Dendritic cell treated with granulocyte-macrophage colony-stimulating factor and Interleukin-4, amounts not matched to agents 40 ng/mL and 50 ng/mL, for 4 days (primary cell): ENCODE measurements around the gene SRRM1.
"Not testable (repeated sequence)": the region's sequence is repeated elsewhere in the genome, so short reads cannot be mapped to it uniquely, and the experiment has no call there.

Source experiments
- H3K27ac Mint-ChIP-seq: one replicate; pipeline ENCODE4 v1.8.0; 2022; ENCODE audit warnings: mild to moderate bottlenecking, mixed read lengths
- H3K27me3 Mint-ChIP-seq: one replicate; pipeline ENCODE4 v1.8.0; 2022; ENCODE audit warnings: mild to moderate bottlenecking, mixed read lengths
- H3K36me3 Mint-ChIP-seq: one replicate; pipeline ENCODE4 v1.8.0; 2022; ENCODE audit warnings: low read depth, mixed read lengths
- H3K4me1 Mint-ChIP-seq: one replicate; pipeline ENCODE4 v1.8.0; 2022; ENCODE audit warnings: low read depth, mixed read lengths
- H3K4me3 Mint-ChIP-seq: one replicate; pipeline ENCODE4 v1.8.0; 2022; ENCODE audit warnings: mild to moderate bottlenecking, moderate library complexity, mixed read lengths
- H3K9me3 Mint-ChIP-seq: one replicate; pipeline ENCODE4 v1.8.0; 2022; ENCODE audit warnings: mixed read lengths
- intact Hi-C: fragments of 100-400 bp; cut with micrococcal nuclease; formaldehyde crosslinking; loops from one replicate; pipeline ENCODE4 v1.15.0; 2022

Gene SRRM1

GRCh38 chr1:24659166-24659904 is 16.2 kb downstream of the SRRM1 start:
- no peaks in the 10 kb centered on the region for H3K9me3 Mint-ChIP-seq
- no peaks in the 10 kb centered on the region for H3K4me1 Mint-ChIP-seq
- H3K4me3 Mint-ChIP-seq, result no peak overlapping the region
- H3K27me3 Mint-ChIP-seq, result no peaks in the 10 kb centered on the region
- no peak overlapping the region for H3K27ac Mint-ChIP-seq
- peaks cover 100% of the 10 kb centered on the region for H3K36me3 Mint-ChIP-seq
- intact Hi-C loops, result no loop called here

DNA sequence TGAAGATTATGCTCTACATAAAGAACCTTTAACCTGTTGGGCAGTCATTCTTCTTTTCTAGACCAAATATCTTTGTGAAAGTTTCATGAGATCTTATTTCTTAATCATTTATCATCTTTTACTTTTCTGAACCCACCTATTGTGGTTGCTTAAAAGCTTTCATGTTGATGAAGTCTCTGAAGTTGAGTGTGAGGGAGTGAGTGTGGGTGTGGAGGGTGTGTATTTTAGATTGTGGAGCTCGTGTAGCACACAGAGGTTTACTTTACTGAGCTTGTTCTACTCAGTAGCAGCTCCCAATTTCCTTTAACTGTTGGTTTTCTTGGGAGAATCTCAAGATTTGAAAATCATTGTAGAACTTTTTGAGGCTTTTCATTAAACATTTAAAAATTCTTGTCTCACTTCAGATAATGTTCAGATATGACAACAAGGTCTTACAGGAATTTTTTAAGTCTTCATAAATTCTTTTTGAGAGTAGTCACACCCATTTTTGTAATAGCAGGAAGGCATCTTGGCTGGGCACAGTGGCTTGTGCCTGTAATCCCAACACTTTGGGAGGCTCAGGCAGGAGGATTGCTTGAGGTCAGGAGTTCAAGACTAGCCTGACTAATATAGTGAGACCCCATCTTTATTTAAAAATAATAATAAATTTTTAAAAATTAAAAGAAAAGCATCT is 17.0 kb downstream of the SRRM1 start:
- Mint-ChIP-seq H3K4me1 (no peaks in the 10 kb centered on the region), H3K27ac (no peak overlapping the region), H3K9me3 (no peaks in the 10 kb centered on the region), H3K36me3 (peaks cover 100% of the 10 kb centered on the region), H3K4me3 (no peak overlapping the region), H3K27me3 (no peaks in the 10 kb centered on the region)
- intact Hi-C loops, result no loop called here

DNA sequence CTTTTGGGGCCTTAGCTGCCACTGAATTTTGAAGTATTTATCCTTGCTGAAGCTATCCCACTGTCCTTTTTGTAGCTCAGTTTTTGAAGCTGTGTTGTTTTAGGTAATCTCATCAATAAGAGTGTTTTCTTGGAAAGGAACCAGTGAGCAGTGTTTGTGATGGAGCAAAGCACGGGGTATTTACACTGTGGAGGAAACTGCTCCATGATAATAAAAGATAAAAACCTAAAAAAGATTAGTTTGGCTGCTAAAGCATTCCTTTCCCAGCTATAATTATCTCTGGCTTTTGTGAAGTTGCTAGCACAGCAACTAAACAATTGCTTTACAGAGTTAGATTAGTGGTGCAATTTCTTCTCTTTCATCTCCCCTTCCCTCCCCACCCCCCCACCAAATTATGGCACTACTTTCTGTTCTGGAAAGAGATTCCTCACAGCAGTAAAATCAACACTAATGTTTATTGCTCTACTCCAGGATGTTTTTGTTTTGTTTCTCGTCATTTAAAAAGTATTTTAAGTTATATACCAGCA is 21.5 kb downstream of the SRRM1 start:
- intact Hi-C loops, result no loop called here
- peaks cover 100% of the 10 kb centered on the region for H3K36me3 Mint-ChIP-seq
- H3K27ac Mint-ChIP-seq, result no peak overlapping the region
- no peaks in the 10 kb centered on the region for H3K9me3 Mint-ChIP-seq
- H3K27me3 Mint-ChIP-seq, result no peaks in the 10 kb centered on the region
- no peak overlapping the region for H3K4me3 Mint-ChIP-seq
- H3K4me1 Mint-ChIP-seq, result no peaks in the 10 kb centered on the region

GRCh38 chr1:24666794-24667193 is 23.7 kb downstream of the SRRM1 start:
- Mint-ChIP-seq H3K36me3 (peaks cover 100% of the 10 kb centered on the region), H3K27ac (no peak overlapping the region), H3K4me1 (no peaks in the 10 kb centered on the region), H3K27me3 (no peaks in the 10 kb centered on the region), H3K4me3 (no peak overlapping the region), H3K9me3 (no peaks in the 10 kb centered on the region)
- intact Hi-C loops, result no loop called here

- H3K9me3 Mint-ChIP-seq, H3K4me1 Mint-ChIP-seq, intact Hi-C loops, H3K27ac Mint-ChIP-seq, H3K27me3 Mint-ChIP-seq, H3K4me3 Mint-ChIP-seq: not testable (repeated sequence)
- H3K36me3 Mint-ChIP-seq, result peaks cover 99% of the 10 kb centered on the region
Measured at GRCh38 chr1:24671372-24671771, 28.3 kb downstream of the SRRM1 start.

DNA sequence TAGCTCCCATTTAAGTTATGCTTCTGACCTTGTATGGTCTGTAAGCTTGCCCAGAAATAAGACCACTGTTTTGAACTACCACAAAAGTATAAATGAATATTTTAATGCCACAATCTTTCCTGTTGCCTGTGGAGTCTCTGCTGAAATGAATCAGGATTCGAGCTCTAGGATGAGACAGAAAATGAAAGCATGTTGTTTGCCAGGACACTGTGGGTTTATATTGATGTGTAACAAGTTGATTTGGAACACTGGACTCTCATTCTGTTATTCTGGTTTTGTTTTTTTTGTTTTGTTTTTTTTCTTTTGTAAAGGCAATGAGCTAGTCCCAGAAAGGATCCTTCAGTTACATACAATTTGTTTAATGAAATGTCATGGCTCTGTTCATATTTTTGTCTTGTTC is 29.6 kb downstream of the SRRM1 start:
- intact Hi-C loops, H3K4me3 Mint-ChIP-seq, H3K27me3 Mint-ChIP-seq, H3K9me3 Mint-ChIP-seq, H3K27ac Mint-ChIP-seq, H3K4me1 Mint-ChIP-seq: not testable (repeated sequence)
- H3K36me3 Mint-ChIP-seq, result peaks cover 99% of the 10 kb centered on the region

GRCh38 chr1:24673341-24673740 is 30.2 kb downstream of the SRRM1 start:
- Mint-ChIP-seq H3K9me3 (no peaks in the 10 kb centered on the region), H3K36me3 (peaks cover 98% of the 10 kb centered on the region), H3K4me3 (no peak overlapping the region), H3K27me3 (no peaks in the 10 kb centered on the region), H3K27ac (no peak overlapping the region), H3K4me1 (no peaks in the 10 kb centered on the region)
- intact Hi-C loops, result no loop called here

DNA sequence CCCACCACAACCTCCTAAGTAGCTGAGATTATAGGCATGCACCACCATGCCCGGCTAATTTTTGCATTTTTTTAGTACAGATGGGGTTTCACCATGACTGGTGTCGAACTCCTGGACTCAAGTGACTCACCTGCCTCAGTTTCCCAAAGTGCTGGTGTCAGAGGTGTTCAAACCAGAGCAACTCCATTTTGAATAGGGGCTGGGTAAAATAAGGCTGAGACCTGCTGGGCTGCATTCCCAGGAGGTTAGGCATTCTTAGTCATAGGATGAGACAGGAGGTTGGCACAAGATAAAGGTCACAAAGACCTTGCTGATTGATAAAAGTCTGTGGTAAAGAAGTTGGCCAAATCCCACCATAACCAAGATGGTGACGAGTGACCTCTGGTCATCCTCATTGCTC is 35.3 kb downstream of the SRRM1 start:
- H3K4me3 Mint-ChIP-seq, H3K9me3 Mint-ChIP-seq, intact Hi-C loops, H3K27me3 Mint-ChIP-seq, H3K4me1 Mint-ChIP-seq, H3K27ac Mint-ChIP-seq: not testable (repeated sequence)
- peaks cover 47% of the 10 kb centered on the region for H3K36me3 Mint-ChIP-seq

DNA sequence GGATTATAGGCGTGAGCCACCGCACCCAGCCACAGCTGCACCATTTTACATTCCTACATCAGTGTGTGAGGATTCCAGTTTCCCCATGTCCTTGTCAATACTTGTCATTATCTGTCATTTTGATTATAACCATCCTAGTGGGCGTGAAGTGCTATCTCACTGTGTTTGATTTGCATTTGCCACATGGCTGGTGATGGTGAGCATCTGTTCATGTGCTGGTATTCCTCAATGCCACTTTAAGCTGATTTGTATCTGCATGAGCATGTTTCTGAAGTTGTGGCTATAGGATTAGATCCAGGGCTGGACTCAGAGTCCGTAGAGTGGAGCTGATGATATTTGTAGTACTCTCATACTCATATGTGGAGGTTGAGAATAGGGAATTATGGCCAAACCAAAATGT is 36.6 kb downstream of the SRRM1 start:
- no peaks in the 10 kb centered on the region for H3K9me3 Mint-ChIP-seq
- no peaks in the 10 kb centered on the region for H3K27me3 Mint-ChIP-seq
- peaks cover 35% of the 10 kb centered on the region for H3K36me3 Mint-ChIP-seq
- intact Hi-C loops, result no loop called here
- no peak overlapping the region for H3K4me3 Mint-ChIP-seq
- H3K27ac Mint-ChIP-seq, result no peak overlapping the region
- no peaks in the 10 kb centered on the region for H3K4me1 Mint-ChIP-seq

- no peak overlapping the region for H3K4me3 Mint-ChIP-seq
- no peak overlapping the region for H3K27ac Mint-ChIP-seq
- H3K4me1 Mint-ChIP-seq, result peaks cover 8% of the 10 kb centered on the region
- no peaks in the 10 kb centered on the region for H3K36me3 Mint-ChIP-seq
- intact Hi-C loops, result no loop called here
- H3K27me3 Mint-ChIP-seq, result no peaks in the 10 kb centered on the region
- H3K9me3 Mint-ChIP-seq, result no peaks in the 10 kb centered on the region
Measured at GRCh38 chr1:24683713-24684162, 40.6 kb downstream of the SRRM1 start.

DNA sequence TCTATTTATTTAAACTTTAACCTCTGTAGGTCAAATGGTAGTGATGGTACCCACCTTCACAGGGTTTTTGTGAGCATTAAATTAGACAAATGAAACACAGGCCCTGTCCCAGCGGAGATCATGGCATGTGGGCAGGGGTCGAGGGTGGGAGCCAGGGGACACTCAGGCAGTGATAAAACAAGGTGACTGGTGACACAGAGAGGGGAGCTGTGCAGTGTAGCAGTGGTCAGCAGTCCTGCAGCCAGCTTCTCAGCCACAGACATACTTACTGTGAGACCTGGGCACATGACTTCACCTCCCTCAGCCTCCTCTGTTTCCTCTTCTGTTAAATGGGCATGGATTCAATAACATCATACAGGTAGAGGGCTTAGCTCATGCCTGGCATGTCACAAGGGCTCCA is 44.9 kb downstream of the SRRM1 start:
- H3K4me1 Mint-ChIP-seq, result peaks cover 24% of the 10 kb centered on the region
- H3K27me3 Mint-ChIP-seq, result no peaks in the 10 kb centered on the region
- intact Hi-C loops, result loop anchor here (2.0 kb wide), 1 partner anchor 143 kb away; no protein-coding TSS in a partner anchor
- no peak overlapping the region for H3K27ac Mint-ChIP-seq
- H3K36me3 Mint-ChIP-seq, result no peaks in the 10 kb centered on the region
- no peak overlapping the region for H3K4me3 Mint-ChIP-seq
- no peaks in the 10 kb centered on the region for H3K9me3 Mint-ChIP-seq

- Mint-ChIP-seq H3K4me1 (peaks cover 26% of the 10 kb centered on the region), H3K4me3 (no peak overlapping the region), H3K9me3 (no peaks in the 10 kb centered on the region), H3K27me3 (no peaks in the 10 kb centered on the region), H3K27ac (no peak overlapping the region), H3K36me3 (no peaks in the 10 kb centered on the region)
- intact Hi-C loops, result loop anchor here (2.0 kb wide), 1 partner anchor 142 kb away; no protein-coding TSS in a partner anchor
Measured at GRCh38 chr1:24688621-24689195, 45.6 kb downstream of the SRRM1 start.

GRCh38 chr1:24691051-24691450 is 47.9 kb downstream of the SRRM1 start:
- intact Hi-C loops, result loop anchor here (5.0 kb wide), 1 partner anchor 56 kb away; the partner anchor contains the start of gene CLIC4
- Mint-ChIP-seq H3K36me3 (no peaks in the 10 kb centered on the region), H3K4me1 (peaks cover 49% of the 10 kb centered on the region), H3K4me3 (no peak overlapping the region), H3K9me3 (no peaks in the 10 kb centered on the region), H3K27ac (peak overlapping the region; percentile 43), H3K27me3 (no peaks in the 10 kb centered on the region)

- H3K36me3 Mint-ChIP-seq, result no peaks in the 10 kb centered on the region
- H3K4me1 Mint-ChIP-seq, result peaks cover 55% of the 10 kb centered on the region
- H3K9me3 Mint-ChIP-seq, result no peaks in the 10 kb centered on the region
- H3K27ac Mint-ChIP-seq, result no peak overlapping the region
- intact Hi-C loops, result loop anchor here (5.0 kb wide), 1 partner anchor 55 kb away; the partner anchor contains the start of gene CLIC4
- no peak overlapping the region for H3K4me3 Mint-ChIP-seq
- H3K27me3 Mint-ChIP-seq, result no peaks in the 10 kb centered on the region
Measured at GRCh38 chr1:24692351-24692980, 49.4 kb downstream of the SRRM1 start.
